Stimulated activated CD4-positive, alpha-beta T cell treated with anti-CD3 and anti-CD28 coated beads, Interleukin-12 subunit alpha, Interleukin-12 subunit beta, amount 100 ng/mL, for 48 hours (primary cell): ENCODE measurements around the gene PLCB2.
A peak's percentile ranks its signal among the peaks of the same experiment; 100 is the strongest.

Experiments
- DNase-seq, 3 donors: peaks; one replicate each; pipeline ENCODE4 v3.0.0-alpha.2; 2020; ENCODE audit warnings: low read depth in 2 of 3, low spot score in 1 of 3

Gene PLCB2

DNA sequence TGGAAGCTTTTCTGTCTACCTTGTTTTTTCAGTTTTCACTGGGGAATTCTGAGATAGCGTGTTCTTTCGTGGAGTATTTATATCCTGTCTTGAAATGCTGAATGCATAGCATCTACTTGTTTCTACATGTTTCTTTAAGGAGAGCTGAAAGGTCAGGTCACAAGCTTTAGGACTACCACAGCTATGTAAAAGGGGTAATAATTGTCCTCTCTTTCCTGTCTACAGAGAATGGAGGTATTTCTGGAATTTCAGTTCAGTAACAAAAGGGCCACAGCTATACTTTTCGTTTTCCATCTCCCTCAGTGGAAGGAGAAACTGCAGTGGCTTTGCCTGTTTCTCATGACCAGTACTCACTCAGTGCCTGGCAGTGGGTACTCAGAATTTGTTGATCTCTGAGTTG is 20.4 kb upstream of the PLCB2 start:
- no peak for DNase-seq

DNA sequence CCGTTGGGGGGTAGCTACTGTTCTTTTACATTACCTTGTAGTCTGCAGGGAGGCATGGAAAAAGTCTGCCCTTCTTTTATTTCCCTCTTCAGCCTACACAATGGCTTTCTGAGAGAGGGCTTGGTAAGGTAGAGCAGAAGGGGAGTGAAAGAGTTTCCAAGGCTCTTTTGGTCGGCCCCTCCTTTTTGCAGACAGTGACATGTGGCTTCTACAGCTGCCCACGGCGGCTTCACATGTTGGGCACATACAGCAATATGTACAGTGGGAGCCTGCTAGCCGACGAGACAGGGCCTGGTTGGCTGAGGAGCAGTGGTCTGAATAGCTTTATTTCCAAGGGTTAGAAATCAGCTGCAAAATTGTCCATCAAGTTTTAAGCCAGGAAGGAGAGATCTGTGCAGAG is 19.7 kb upstream of the PLCB2 start:
- no peak for DNase-seq

DNA sequence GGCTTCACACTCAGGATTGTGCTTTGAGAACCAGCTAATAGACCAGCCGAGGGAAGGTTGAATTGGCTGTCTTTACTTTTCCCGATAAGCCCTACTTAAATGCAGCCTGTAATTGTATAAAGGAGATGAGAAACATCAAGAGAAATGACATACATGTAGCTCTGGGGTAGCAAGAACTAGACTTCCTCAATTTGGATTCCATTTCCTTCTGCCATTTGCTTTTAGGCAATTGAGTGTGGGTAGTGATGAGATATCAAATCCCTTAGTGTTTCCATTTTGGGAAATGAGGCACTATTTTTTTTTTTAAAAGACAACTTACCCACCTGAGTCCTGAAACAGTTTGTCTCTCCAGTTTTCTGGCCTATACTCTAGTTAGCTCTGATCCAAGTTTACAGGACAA is 18.0 kb upstream of the PLCB2 start:
- no peak for DNase-seq

DNA sequence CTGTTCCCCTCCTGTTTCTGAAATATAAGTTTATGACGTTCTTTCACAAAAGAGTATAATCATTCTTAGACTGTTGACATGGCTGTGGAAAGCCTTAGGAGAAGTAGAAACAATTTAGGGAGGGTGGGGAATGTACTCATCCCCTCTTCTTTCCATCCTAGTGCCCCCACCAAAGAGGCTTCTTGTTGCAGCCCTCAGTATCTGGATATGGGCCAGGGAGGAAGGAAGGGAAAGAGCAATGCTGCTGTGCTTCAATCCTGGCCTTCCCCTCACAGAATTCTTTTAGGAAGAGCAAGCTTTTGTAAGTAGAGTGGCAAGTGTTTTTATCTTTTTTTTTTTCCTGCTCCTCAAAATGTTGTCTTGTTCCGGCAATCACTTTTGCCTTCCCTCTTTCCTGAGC is 17.5 kb upstream of the PLCB2 start:
- DNase-seq: no peak

DNA sequence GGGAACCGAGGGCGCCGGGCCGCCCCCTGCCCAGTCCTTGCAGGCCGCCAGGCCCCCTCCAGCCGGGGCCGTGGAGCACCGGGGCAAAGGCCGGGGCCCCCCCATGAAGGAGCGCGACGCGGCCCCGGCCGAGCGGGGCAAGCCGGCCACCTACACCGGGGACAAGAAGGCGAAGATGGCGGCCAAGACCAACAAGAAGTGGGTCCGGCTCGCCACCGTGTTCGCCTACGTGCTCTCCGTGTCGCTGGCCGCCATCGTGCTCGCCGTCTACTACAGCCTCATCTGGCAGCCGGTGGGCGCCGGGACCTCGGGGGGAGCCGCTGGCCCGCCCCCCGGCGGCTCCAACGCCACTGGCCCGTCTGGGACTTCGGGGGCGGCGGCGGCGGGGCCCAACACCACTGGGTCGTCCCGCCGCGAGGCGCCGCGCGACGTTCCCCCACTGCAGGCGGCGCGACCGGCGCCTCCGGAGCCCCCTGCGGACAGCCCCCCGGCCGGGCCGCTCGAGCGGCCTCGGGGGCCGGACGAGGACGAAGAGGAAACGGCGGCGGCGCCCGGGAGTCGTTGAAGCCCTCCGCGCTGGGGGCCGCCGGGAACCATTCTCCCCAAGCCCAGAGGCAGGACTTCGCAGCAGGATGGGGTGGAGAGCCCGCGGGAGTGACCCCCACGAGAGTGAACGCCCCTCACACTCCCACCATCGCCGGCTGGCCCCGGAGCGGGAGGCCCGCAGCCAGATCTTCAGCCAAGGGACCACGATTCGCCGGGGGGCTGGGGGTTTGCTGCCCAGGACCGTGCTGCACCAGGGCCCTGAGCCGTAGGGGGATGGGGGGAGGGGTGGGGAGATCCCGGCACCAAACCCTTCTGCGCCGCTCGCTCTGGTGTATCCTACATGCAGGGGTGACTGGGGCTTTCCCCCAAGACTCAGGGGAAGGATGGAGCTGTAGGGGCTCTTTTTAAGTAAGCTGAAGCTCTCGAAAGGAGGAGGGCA is 16.5 kb upstream of the PLCB2 start:
- DNase-seq: no peak

DNA sequence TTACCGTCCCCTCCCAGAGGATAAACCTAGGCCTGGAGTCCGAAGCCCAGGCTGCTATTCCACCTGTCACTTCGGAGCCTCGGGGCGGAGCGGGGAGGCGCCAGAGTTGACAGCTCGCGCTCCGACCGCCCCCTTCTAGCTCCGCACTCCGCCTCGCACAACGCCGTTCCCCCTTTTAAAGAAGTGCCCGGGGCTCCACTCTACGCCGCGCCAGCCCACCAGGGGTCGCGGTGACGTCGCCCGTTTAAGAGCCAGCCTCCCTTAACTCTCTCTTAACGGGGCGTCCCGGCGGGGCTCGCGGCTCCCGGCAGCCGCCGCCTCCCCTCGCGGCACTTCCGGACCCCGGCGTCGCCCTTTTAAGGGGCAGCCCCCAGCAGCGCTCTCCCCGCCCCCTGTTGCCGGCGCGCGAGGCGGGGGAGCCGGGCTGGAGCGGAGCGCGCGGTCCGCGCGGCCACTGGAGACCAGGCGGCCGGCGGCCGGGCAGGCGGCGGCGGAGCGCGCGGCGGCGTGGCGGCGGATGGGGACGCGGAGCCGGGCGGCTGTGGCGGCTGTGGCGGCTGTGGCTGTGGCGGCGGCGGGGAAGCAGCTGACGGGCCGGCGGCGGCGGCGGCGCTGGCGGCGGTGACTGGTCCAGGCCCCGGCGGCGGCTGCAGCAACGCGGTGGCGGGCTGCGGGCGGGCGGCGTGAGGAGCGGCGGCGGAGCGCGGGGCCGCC is 15.7 kb upstream of the PLCB2 start, which contains the start of gene INAFM2:
TSS of gene INAFM2 (plus strand) at position 454 of the 714 bp plus-strand sequence. CDS start 364 bp downstream, outside the sequence.
- peak; percentile 66 to 79 (median 75) for DNase-seq

DNA sequence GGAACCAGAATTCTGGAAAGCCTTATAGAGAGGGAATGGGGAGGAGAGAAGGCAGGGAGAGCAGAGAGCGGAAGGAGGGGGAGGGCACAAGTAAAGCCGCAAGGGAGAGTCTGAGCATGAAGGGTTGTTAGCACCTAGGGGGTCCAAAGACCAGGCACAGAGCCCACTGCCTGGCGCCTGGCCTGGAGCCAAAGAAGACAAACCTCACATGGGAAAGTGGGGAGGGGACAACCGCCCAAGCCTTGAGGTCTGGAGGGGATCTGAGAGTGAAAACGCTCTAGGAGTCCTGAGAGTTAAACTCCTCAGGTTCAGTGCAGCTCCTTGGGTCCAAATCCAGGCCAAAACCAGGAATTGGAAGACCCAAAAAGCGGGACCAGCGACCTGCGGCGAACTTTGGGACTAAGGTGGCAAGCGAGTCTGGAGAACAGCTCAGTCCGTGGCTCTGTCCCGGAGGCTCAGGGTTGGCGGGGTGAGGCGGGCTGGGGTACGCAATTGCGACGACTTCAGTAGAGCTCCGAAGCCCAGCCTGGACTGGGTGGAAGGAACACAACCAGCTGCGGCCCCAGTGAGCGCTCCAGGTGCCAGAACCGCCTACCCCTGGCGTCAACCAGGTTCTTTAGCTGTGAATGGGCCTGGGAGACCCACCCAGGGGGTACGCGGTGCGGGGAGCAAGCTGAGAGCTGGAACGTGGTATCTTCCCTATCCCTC is 14.9 kb upstream of the PLCB2 start:
- DNase-seq: no peak

DNA sequence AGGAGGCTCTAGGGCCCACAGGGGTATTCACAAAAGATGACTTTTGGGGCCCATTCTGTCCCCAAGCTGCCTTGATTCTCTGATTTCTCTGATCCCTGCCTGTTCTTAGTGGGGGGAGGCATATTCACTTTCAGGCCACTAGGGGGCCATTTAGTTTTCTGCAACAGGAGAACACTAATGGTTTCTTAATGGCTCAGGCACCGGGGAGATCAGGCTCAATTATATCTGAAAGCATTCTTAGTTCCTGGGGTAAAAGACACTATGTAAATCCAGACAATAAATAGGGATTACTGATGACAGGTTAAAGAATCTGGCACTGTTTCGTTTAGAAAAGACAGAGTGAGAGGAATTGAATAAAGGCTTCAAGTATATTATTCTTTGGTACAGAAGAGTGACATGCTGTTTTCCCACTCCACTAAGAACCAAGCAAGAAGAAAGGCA is 13.2 kb upstream of the PLCB2 start:
- peak in 2 of 3 donors; percentile 28 to 53 for DNase-seq

DNA sequence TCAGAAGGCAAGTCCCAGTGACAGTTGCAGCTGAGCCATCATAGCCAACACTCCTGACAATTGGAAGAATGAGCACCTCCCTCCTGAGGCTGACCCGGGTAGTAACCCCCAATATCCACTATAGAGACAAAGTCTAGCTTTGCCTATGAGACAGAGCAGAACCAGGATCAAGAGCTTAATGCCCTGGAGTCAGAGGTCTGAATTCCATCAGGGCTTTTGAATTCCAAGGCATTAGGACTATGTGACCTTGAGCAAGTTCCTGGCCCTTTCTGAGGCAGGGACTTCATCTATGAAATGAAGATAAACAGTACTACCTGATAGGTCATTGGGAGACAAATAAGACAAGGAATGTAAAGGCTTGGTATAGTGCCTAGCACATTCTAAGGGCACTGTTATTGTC is 12.7 kb upstream of the PLCB2 start:
- no peak for DNase-seq

DNA sequence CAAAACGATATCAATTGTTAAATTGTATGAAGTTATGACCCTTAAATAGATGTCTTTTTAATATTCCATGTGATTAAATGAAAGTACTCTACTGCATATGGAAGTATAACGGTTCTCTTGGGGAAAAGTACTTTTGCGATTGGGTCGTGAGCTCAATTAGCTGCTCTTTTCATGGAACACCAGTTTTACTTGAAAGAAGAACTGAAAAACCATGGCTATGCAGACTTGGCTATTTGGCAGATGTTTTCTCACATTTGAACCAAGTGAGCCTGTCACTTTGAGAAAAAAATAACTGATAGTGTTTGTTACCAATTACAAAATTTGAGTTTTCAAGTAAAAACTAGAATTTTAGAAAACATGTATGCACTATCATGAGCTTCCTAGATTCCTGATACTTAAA is 9.8 kb upstream of the PLCB2 start:
- no peak for DNase-seq

DNA sequence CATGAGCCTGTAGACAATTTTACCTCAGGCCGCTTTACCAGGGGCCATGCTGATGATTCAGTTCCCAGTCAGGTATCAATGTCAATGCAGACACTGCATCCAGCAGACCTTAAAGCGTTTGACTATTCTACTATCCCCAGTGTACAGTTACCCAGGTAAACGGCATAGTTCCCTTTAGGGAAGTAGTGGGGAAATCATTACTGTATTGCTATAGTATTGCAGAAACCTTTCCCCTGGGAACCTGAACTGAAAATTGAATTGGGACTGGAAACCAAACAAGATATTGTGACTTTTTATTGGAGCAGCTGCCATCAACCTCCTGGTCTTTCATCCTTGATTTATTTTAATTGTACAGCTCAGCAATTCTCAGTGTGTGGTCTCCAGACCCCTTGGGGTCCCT is 9.2 kb upstream of the PLCB2 start:
- DNase-seq: no peak

DNA sequence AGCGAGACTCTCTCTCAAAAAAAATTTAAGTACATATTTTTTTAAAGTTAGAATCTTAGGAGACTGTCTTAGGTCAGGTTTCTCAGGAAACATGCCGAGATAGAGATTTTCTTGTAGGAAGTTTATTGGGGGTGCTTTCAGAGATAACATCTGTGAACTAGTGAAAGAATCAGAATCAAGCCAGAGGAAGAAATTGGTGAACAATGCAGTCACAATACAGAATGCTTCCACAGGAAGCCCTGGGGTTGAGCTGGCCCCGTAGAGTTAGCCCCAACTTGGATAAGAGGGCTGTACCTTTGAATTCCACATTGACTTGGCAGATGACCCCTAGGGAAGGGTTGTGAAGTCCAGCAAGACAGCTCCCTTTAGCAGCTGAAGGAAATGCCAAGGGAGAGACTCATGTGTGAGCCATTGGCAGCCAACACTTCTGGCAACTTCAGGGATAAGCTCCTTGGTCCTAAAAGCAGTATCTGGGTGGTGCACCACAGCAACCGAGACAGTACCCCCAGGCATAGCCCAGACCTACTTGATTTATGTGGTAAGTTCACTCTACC is 7.1 kb upstream of the PLCB2 start:
- no peak for DNase-seq

DNA sequence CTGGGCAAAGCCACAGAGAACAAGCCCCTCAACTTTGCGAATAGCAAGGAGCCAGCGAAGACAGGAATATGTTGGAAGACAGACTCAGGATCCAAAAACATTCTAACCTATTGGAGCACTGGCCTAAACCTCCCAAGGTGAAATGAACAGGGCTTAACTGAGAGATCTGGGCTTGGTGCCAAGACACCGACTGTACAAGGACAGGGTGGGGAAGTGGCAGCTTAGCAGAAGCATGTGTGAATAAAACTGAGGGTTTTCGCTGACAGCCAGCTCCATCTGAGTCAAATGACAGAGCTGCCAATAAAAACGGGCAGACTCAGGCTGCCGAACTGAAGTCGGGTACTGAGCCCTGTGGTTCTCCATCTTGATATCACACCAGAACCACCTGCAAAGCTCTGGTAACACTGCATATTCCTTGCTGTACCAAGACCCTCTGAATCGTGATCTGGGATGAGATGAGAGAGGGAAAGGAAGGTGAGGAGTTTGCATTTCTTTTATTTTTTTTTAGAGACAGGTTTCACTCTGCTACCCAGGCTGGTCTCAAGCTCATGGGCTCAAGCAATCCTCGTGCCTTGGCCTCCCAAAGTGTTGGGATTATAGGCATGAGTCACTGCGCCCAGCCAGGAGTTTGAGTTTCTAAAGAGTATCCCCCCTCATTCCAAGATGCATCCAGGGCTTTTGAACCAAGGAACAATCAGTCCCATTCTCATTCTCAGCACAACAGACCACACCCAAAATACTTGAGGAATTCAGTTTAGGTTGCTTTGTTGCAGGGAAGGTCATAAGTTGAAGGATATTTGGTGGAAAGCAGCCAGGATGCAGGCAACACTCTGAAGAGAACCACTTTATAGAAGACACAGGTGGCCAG is 6.0 kb upstream of the PLCB2 start:
- no peak for DNase-seq

DNA sequence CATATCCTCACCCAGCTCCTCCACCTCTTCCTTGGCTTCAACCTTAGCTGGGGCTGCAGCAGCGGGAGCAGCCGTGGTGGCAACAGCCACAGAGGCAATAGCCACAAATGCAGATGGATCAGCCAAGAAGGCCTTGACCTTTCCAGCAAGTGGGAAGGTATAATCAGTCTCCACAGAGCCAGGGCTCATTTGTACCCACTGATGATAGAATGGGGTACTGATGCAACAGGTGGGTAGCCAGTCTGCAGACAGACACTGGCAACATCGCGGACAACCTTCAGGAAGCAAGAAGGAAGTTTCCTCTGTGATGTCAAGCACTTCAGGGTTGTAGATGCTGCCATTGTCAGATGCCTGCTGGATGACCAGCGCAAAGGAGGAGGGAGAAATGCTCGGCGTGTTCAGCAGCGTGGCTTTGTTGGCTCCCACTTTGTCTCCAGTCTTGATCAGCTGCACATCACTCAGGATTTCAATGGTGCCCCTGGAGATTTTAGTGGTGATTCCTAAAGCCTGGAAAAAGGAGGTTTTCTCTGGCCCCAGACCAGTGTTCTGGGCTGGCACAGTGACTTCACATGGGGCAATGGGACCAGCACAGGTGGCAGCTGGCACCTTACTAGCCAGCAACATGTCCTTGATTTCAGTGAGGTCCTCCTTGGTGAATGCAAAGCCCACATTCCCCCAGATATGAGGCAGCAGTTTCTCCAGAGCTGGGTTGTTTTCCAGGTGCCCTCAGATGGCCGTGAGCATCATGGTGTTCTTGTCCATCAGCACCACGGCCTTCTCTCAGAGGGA is 4.8 kb upstream of the PLCB2 start:
- DNase-seq: no peak

DNA sequence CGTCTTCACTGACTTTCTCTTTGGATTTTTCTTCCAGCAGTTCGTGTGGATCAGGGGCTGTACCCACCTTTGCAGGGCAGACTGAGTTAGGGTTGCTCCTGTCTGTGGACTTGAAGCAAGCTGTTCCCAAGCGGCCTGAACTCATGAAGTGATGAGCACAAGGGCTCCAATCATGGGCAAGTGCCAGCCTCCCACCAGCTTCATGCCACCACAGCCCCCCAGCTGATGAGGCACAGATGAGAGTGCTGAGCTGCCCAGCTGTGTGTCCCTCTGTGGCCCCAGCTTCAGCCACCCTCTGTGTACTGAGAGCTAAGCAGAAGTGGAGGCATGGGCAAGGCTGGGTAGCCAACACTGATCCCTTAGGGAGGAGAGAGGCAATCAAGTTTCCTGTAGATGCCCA is 3.3 kb upstream of the PLCB2 start:
- no peak for DNase-seq

DNA sequence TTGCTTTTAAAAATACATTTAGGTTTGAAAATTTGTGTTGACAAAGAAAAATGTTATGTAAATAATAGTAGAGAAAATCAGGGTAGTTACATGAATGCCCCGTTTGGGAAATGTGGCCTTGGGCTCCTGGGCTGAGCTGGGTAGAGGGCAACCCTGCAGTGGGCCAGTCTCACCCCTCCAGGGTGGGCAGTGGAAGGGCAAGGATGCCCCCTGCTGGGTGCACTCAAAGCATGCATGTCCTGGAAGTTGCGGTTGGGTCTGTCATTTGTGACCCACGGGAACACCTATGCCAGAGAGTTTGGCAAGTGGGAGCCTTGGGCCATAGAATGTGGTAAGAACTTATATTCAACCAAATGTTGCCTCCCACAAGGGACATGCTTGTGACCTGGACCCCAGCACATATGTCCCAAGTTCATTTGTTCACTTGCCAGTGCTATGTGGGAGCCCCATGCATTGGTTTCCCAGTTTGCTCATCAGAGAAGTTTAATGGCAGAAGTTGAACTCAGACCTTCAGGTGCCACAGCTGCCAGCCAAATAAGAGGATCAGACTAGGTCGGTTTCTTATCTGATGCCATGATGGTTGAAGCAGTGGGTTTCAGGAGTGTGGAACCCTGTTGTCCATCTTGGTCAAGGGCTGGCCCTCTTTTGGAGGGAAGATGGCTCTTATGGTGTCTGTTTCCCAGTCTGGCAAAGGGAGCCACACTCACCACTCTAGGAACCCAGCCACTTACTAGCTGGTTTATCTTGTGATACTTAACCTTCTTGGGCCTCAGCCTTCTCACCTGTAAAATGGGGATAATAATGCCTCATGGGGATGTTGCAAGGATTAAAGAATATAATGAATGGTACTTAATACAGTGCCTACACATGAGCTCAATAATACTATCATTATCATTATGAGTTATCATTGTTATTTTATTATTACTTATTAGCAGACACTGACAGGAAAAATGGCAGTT is 2.5 kb upstream of the PLCB2 start:
- peak; percentile 44 to 67 (median 59) for DNase-seq

DNA sequence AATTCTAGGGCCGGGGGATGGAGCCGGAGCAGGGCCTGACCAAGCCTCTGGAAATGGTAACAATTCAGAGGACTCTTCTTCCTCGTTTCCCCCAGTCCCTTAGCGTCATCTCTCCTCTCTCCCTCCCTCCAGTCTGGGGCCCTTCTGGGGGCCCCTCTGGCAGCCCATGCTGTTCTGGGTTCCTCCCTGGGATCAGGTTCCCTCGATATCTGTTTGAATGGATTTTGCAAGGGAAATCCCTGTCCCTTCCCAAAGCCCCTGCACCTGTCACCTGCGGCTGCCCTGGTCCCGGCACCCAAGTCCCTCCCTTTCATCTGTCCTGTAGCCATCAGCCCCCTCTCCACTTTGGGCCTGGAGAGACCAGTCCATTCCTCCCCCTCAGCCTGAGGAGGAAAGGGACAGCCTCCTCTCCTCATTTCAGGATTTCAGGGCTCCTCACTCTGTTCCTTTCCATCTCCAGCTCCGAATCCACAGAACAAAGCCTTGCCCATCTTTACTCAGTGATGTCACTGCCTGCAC is 1.7 kb upstream of the PLCB2 start:
- DNase-seq: no peak

DNA sequence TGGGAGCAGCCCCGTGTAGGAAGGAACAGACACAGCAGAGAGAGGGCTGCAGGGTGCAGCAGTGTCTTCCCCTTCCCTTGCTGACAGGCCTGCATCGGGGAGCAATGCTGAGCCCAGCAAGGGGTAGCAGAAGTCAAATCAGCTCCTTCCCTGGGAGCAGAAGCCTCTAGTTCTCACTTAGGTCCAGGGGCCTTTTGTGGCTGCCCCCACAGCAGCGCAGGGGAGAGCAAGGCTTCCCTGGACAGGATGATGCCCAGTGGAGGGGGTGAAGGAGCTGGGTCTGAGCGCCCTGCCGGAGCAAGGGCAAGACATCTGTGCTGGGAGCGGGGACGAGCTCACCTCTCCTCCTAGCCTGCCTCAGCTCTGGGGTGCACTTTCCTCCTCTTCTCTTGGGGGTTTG is 827 bp downstream of the PLCB2 start:
- DNase-seq: no peak
